Mammary epithelial cell (primary cell): ENCODE results near the gene FKBP11.

Experiments used
- EZH2 ChIP-seq: IDR thresholded peaks from 2 replicates; pipeline ENCODE4 v1.6.1; 2012; ENCODE audit warnings: low read length, inconsistent platforms, borderline replicate concordance
- TF ChIP-seq, protein P1 (sequence below), 2 donors: IDR thresholded peaks in 1 of 2; conservative IDR thresholded peaks in 1 of 2; 2 replicates each; pipeline ENCODE4 v1.5.1; 2011 to 2012; ENCODE audit warnings: inconsistent platforms in 2 of 2, low read length in 2 of 2, mild to moderate bottlenecking in 2 of 2, control low read depth in 1 of 2, low read depth in 1 of 2; ENCODE audit not compliant: insufficient read depth in 1 of 2; ENCODE audit errors: extremely low read depth in 1 of 2

DNA sequence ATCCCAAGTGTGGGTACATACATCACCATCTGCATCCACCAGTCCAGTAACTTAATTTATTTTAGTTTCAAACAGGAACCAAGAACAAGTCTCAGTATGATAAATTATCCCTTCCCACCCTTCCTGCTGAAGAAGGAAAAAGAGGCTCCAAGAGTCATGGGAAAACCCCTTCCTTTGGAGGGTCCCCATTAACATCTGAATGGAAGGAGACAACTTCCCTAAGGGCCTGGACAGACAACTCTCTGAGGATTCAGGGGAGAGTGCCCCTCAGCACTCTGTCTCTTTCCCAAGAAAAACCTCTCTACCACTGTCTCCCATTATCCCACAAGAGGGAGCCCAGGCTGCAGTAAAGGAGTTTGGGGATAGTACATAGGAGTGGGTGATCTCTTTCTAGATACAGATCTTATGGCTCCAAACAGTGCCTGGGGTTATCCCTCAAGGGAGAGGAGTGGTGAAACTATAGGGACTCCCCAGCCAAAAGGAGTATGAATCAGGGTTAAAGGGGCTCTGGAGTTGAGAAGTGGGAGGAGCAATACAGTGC, 40.1 kb upstream of the FKBP11 start:
- TF ChIP-seq, protein P1, sequence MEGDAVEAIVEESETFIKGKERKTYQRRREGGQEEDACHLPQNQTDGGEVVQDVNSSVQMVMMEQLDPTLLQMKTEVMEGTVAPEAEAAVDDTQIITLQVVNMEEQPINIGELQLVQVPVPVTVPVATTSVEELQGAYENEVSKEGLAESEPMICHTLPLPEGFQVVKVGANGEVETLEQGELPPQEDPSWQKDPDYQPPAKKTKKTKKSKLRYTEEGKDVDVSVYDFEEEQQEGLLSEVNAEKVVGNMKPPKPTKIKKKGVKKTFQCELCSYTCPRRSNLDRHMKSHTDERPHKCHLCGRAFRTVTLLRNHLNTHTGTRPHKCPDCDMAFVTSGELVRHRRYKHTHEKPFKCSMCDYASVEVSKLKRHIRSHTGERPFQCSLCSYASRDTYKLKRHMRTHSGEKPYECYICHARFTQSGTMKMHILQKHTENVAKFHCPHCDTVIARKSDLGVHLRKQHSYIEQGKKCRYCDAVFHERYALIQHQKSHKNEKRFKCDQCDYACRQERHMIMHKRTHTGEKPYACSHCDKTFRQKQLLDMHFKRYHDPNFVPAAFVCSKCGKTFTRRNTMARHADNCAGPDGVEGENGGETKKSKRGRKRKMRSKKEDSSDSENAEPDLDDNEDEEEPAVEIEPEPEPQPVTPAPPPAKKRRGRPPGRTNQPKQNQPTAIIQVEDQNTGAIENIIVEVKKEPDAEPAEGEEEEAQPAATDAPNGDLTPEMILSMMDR (conservative IDR thresholded peaks at IDR 0.05 in 1 of 2, IDR thresholded peaks at IDR 0.05 in 1 of 2; ENCODE audit: extremely low read depth in 1 of 2, insufficient read depth in 1 of 2, low read depth in 1 of 2, low read length in 2 of 2) = peak; percentile 16 to 51
- TF ChIP-seq EZH2 = no peak
